ENCODE results near the gene ITGAE.
A peak's percentile ranks its signal among the peaks of the same experiment; 100 is the strongest.

ITGAE gene

DNA sequence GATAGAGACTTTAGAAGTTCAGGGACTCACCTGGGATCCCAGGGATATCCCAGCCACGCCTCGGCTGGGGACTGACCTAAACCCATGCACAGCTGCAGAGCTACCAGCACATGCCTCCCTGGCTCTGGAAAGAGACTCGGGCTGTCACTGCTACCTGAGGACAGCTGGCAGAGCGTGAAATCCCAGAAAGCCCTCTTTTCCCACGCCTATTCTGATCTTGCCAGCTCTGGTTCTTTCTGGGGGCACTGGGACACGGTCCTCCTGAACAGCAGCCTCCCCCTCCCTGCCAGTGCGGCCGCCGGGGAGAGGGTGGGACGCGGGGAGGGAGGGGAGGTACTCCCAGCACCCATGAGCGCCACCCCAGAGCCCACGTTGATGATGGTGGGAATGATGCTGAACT, 115.8 kb downstream of the ITGAE start:
- TF ChIP-seq EZH2 (optimal IDR thresholded peaks at IDR 0.05; ENCODE audit: low read depth, low read length) (no peak), EZH2phosphoT487 (IDR thresholded peaks at IDR 0.05; ENCODE audit: low read length) (no peak)
- TF ChIP-seq, protein P1, sequence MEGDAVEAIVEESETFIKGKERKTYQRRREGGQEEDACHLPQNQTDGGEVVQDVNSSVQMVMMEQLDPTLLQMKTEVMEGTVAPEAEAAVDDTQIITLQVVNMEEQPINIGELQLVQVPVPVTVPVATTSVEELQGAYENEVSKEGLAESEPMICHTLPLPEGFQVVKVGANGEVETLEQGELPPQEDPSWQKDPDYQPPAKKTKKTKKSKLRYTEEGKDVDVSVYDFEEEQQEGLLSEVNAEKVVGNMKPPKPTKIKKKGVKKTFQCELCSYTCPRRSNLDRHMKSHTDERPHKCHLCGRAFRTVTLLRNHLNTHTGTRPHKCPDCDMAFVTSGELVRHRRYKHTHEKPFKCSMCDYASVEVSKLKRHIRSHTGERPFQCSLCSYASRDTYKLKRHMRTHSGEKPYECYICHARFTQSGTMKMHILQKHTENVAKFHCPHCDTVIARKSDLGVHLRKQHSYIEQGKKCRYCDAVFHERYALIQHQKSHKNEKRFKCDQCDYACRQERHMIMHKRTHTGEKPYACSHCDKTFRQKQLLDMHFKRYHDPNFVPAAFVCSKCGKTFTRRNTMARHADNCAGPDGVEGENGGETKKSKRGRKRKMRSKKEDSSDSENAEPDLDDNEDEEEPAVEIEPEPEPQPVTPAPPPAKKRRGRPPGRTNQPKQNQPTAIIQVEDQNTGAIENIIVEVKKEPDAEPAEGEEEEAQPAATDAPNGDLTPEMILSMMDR (IDR thresholded peaks at IDR 0.05; ENCODE audit: low read length) = no peak
- no peak for DNase-seq
- H3K36me3 ChIP-seq (replicated peaks; ENCODE audit: insufficient read depth, low read length) = no peaks in the 10 kb centered on the region
- H3K27ac ChIP-seq (ENCODE audit: low read length) = no peak overlapping the region
- no peaks in the 10 kb centered on the region for H3K27me3 ChIP-seq (replicated peaks; ENCODE audit: insufficient read depth, low read length)
- no peaks in the 10 kb centered on the region for H3K9me2 ChIP-seq (replicated peaks; ENCODE audit: insufficient read depth, low read length)
- H3F3A ChIP-seq (ENCODE audit: insufficient read depth, low read length) = no peaks in the 10 kb centered on the region
- H2AFZ ChIP-seq (ENCODE audit: low read length) = no peak overlapping the region
- no peaks in the 10 kb centered on the region for H3K4me1 ChIP-seq (ENCODE audit: low read length)
- no peaks in the 10 kb centered on the region for H4K20me1 ChIP-seq (ENCODE audit: insufficient read depth, low read length)
- no peak overlapping the region for H3K4me3 ChIP-seq (ENCODE audit: low read length)
- H3K9me3 ChIP-seq (replicated peaks; ENCODE audit: insufficient read depth, low read length) = no peaks in the 10 kb centered on the region
- H3K9ac ChIP-seq (ENCODE audit: low read length) = no peak overlapping the region
- H3K79me2 ChIP-seq (ENCODE audit: low read length) = no peaks in the 10 kb centered on the region
- H3K4me2 ChIP-seq (ENCODE audit: low read depth, low read length) = no peak overlapping the region

GRCh38 chr17:3683054-3683511, 117.9 kb downstream of the ITGAE start:
- no peaks in the 10 kb centered on the region for H3K27me3 ChIP-seq (replicated peaks; ENCODE audit: insufficient read depth, low read length)
- no peak overlapping the region for H3K4me3 ChIP-seq (ENCODE audit: low read length)
- H3K9me2 ChIP-seq (replicated peaks; ENCODE audit: insufficient read depth, low read length) = no peaks in the 10 kb centered on the region
- no peaks in the 10 kb centered on the region for H3K9me3 ChIP-seq (replicated peaks; ENCODE audit: insufficient read depth, low read length)
- no peak overlapping the region for H2AFZ ChIP-seq (ENCODE audit: low read length)
- no peak overlapping the region for H3K9ac ChIP-seq (ENCODE audit: low read length)
- H3K36me3 ChIP-seq (replicated peaks; ENCODE audit: insufficient read depth, low read length) = no peaks in the 10 kb centered on the region
- no peaks in the 10 kb centered on the region for H3K4me1 ChIP-seq (ENCODE audit: low read length)
- no peaks in the 10 kb centered on the region for H3K79me2 ChIP-seq (ENCODE audit: low read length)
- H3K27ac ChIP-seq (ENCODE audit: low read length) = no peak overlapping the region
- TF ChIP-seq, protein P1 (IDR thresholded peaks at IDR 0.05; ENCODE audit: low read length) = peak; percentile 85
- no peak for TF ChIP-seq EZH2 (optimal IDR thresholded peaks at IDR 0.05; ENCODE audit: low read depth, low read length)
- peak; percentile 68 for DNase-seq
- no peak overlapping the region for H3K4me2 ChIP-seq (ENCODE audit: low read depth, low read length)
- H4K20me1 ChIP-seq (ENCODE audit: insufficient read depth, low read length) = no peaks in the 10 kb centered on the region
- no peaks in the 10 kb centered on the region for H3F3A ChIP-seq (ENCODE audit: insufficient read depth, low read length)

GRCh38 chr17:3682033-3682432, 119.0 kb downstream of the ITGAE start:
- Histone ChIP-seq H3K9me2 (replicated peaks; ENCODE audit: insufficient read depth, low read length) (no peaks in the 10 kb centered on the region), H3F3A (ENCODE audit: insufficient read depth, low read length) (no peaks in the 10 kb centered on the region), H3K9ac (ENCODE audit: low read length) (no peak overlapping the region), H3K4me1 (ENCODE audit: low read length) (no peaks in the 10 kb centered on the region), H2AFZ (ENCODE audit: low read length) (no peak overlapping the region), H3K36me3 (replicated peaks; ENCODE audit: insufficient read depth, low read length) (no peaks in the 10 kb centered on the region), H4K20me1 (ENCODE audit: insufficient read depth, low read length) (no peaks in the 10 kb centered on the region), H3K27ac (ENCODE audit: low read length) (no peak overlapping the region), H3K4me2 (ENCODE audit: low read depth, low read length) (no peak overlapping the region), H3K9me3 (replicated peaks; ENCODE audit: insufficient read depth, low read length) (no peaks in the 10 kb centered on the region), H3K4me3 (ENCODE audit: low read length) (no peak overlapping the region), H3K27me3 (replicated peaks; ENCODE audit: insufficient read depth, low read length) (no peaks in the 10 kb centered on the region), H3K79me2 (ENCODE audit: low read length) (no peaks in the 10 kb centered on the region)
- no peak for DNase-seq
- TF ChIP-seq EZH2 (optimal IDR thresholded peaks at IDR 0.05; ENCODE audit: low read depth, low read length) (no peak), EZH2phosphoT487 (IDR thresholded peaks at IDR 0.05; ENCODE audit: low read length) (no peak)
- TF ChIP-seq, protein P1 (IDR thresholded peaks at IDR 0.05; ENCODE audit: low read length) = no peak
